ENCODE measurements around the gene DPP9.

GRCh38 chr19:4662812-4663211 is 60.8 kb downstream of the DPP9 start:
- TF ChIP-seq CTCF (IDR thresholded peaks at IDR 0.05; ENCODE audit: low read depth, low read length) (no peak), EZH2phosphoT487 (IDR thresholded peaks at IDR 0.05; ENCODE audit: low read depth) (no peak)
